Smooth muscle cell (in vitro differentiated cells): ENCODE measurements around the gene MS4A10. TPM values are rescaled to one million over a fixed set of nuclear protein-coding genes. Genes with fewer than 3 reads are reported as not detected.

Experiments
- DNase-seq: peaks from one replicate; lab custom pipeline; 2025; ENCODE audit not compliant: unreplicated experiment; lab: John Stamatoyannopoulos, UW
- H2AFZ ChIP-seq: fragments of 200-600 bp; sonication (generic); 2 replicates; pipeline ENCODE4 v1.6.0; 2016; ENCODE audit warnings: antibody characterized with exemption, low read depth, mild to moderate bottlenecking
- H3F3A ChIP-seq: fragments of 200-600 bp; sonication (generic); 2 replicates; pipeline ENCODE4 v1.6.0; 2017; ENCODE audit warnings: antibody characterized with exemption, low read depth
- H3K27ac ChIP-seq: fragments of 200-600 bp; sonication (generic); 2 replicates; pipeline ENCODE4 v1.5.1; 2016; ENCODE audit warnings: low read depth, mild to moderate bottlenecking
- H3K27me3 ChIP-seq: fragments of 200-600 bp; sonication (generic); 2 replicates; pipeline ENCODE4 v1.6.1; 2016; ENCODE audit warnings: low read depth, mild to moderate bottlenecking
- H3K36me3 ChIP-seq: fragments of 200-600 bp; sonication (generic); 2 replicates; pipeline ENCODE4 v1.5.1; 2016; ENCODE audit warnings: low read depth
- H3K4me1 ChIP-seq: fragments of 200-600 bp; sonication (generic); 2 replicates; pipeline ENCODE4 v1.5.1; 2016; ENCODE audit warnings: low read depth
- H3K4me2 ChIP-seq: fragments of 200-600 bp; sonication (generic); 2 replicates; pipeline ENCODE4 v1.6.0; 2016; ENCODE audit warnings: mild to moderate bottlenecking
- H3K4me3 ChIP-seq: fragments of 200-600 bp; sonication (generic); 2 replicates; pipeline ENCODE4 v1.5.1; 2016; ENCODE audit warnings: mild to moderate bottlenecking
- H3K79me2 ChIP-seq: fragments of 200-600 bp; sonication (generic); 2 replicates; pipeline ENCODE4 v1.6.0; 2016; ENCODE audit warnings: low read depth, mild to moderate bottlenecking
- H3K9ac ChIP-seq: fragments of 200-600 bp; sonication (generic); 2 replicates; pipeline ENCODE4 v1.6.0; 2016; ENCODE audit warnings: low read depth
- H3K9me3 ChIP-seq: fragments of 200-600 bp; sonication (generic); replicated peaks from 2 replicates; pipeline ENCODE4 v1.5.1; 2016; ENCODE audit warnings: low read depth
- H4K20me1 ChIP-seq: fragments of 200-600 bp; sonication (generic); 2 replicates; pipeline ENCODE4 v1.6.0; 2016; ENCODE audit warnings: low read depth
- CTCF ChIP-seq: fragments of 200-600 bp; sonication (generic); IDR thresholded peaks from 2 replicates; pipeline ENCODE4 v1.5.1; 2017; ENCODE audit warnings: borderline replicate concordance, mild to moderate bottlenecking, antibody characterized with exemption; ENCODE audit not compliant: insufficient read depth, poor library complexity, severe bottlenecking
- WGBS: methylation state at CpG from one replicate; pipeline ENCODE4 v1.1.7; 2016; ENCODE audit warnings: low lambda C conversion rate; 5-methylcytosine and 5-hydroxymethylcytosine counted together
- polyA plus RNA-seq: library from polyadenylated mRNA; unstranded; fragments of >200 nt; fragmentation: Nextera tagmentation; extraction: Ambion mirVana; gene quantifications from 2 replicates; pipeline ENCODE4 v1.2.1, GENCODE V29; 2016
- total RNA-seq: library from RNA; depleted of rRNA; stranded (reverse); fragments of >200 nt; gene quantifications from 2 replicates; pipeline ENCODE4 v1.2.3, GENCODE V29; 2014

Gene MS4A10
- total and polyA plus RNA-seq, 2 experiments from 2014 or later = not detected

- peaks cover 5% of the 10 kb centered on the region for H3K27me3 ChIP-seq
- H3K9ac ChIP-seq = no peak overlapping the region
- no peaks in the 10 kb centered on the region for H3F3A ChIP-seq
- 83% methylated on average over 12 of the region's 12 CpGs for whole genome bisulfite sequencing
- DNase-seq = no peak
- H3K36me3 ChIP-seq = no peaks in the 10 kb centered on the region
- no peak for TF ChIP-seq CTCF
- H4K20me1 ChIP-seq = no peaks in the 10 kb centered on the region
- H3K27ac ChIP-seq = no peak overlapping the region
- no peak overlapping the region for H3K4me3 ChIP-seq
- no peaks in the 10 kb centered on the region for H3K4me1 ChIP-seq
- no peaks in the 10 kb centered on the region for H3K79me2 ChIP-seq
- H3K9me3 ChIP-seq = no peaks in the 10 kb centered on the region
- no peak overlapping the region for H2AFZ ChIP-seq
- H3K4me2 ChIP-seq = no peak overlapping the region
Observed at GRCh38 chr11:60782393-60783140, 2.6 kb upstream of the MS4A10 start.

GRCh38 chr11:60783141-60783484 lies 2.0 kb upstream of the MS4A10 start:
- Histone ChIP-seq H3K79me2 (no peaks in the 10 kb centered on the region), H3K4me2 (no peak overlapping the region), H3K4me1 (no peaks in the 10 kb centered on the region), H4K20me1 (no peaks in the 10 kb centered on the region), H3K9ac (no peak overlapping the region), H3K36me3 (no peaks in the 10 kb centered on the region), H3K27ac (no peak overlapping the region), H3F3A (no peaks in the 10 kb centered on the region), H2AFZ (no peak overlapping the region), H3K9me3 (no peaks in the 10 kb centered on the region), H3K27me3 (peaks cover 5% of the 10 kb centered on the region), H3K4me3 (no peak overlapping the region)
- whole genome bisulfite sequencing = 92% methylated on average over 7 of the region's 8 CpGs
- DNase-seq = no peak
- TF ChIP-seq CTCF = no peak

GRCh38 chr11:60783911-60784310 lies 1.2 kb upstream of the MS4A10 start:
- WGBS = 95% methylated on average over 7 of the region's 7 CpGs
- no peaks in the 10 kb centered on the region for H3F3A ChIP-seq
- no peak overlapping the region for H3K4me2 ChIP-seq
- no peak for DNase-seq
- no peaks in the 10 kb centered on the region for H3K4me1 ChIP-seq
- no peak overlapping the region for H3K4me3 ChIP-seq
- H3K36me3 ChIP-seq = no peaks in the 10 kb centered on the region
- H2AFZ ChIP-seq = no peak overlapping the region
- peaks cover 5% of the 10 kb centered on the region for H3K27me3 ChIP-seq
- no peak for TF ChIP-seq CTCF
- H3K79me2 ChIP-seq = no peaks in the 10 kb centered on the region
- H4K20me1 ChIP-seq = no peaks in the 10 kb centered on the region
- no peak overlapping the region for H3K27ac ChIP-seq
- no peaks in the 10 kb centered on the region for H3K9me3 ChIP-seq
- no peak overlapping the region for H3K9ac ChIP-seq

GRCh38 chr11:60785806-60786361 lies 751 bp downstream of the MS4A10 start:
- TF ChIP-seq CTCF = no peak
- Histone ChIP-seq H2AFZ (no peak overlapping the region), H3K4me3 (no peak overlapping the region), H3K9me3 (no peaks in the 10 kb centered on the region), H3K79me2 (no peaks in the 10 kb centered on the region), H3K27ac (no peak overlapping the region), H4K20me1 (no peaks in the 10 kb centered on the region), H3K4me2 (no peak overlapping the region), H3K36me3 (no peaks in the 10 kb centered on the region), H3K27me3 (peaks cover 4% of the 10 kb centered on the region), H3F3A (no peaks in the 10 kb centered on the region), H3K9ac (no peak overlapping the region), H3K4me1 (no peaks in the 10 kb centered on the region)
- WGBS = 55% methylated on average over 8 of the region's 8 CpGs
- no peak for DNase-seq
